Subcutaneous adipose tissue (tissue), 4 donors: ENCODE results near the gene HYAL4. TPM values are rescaled to one million over a fixed set of nuclear protein-coding genes. Genes with fewer than 3 reads are reported as not detected.

Source experiments
- CTCF ChIP-seq: fragments of 450-650 bp; IDR thresholded peaks from one replicate; pipeline ENCODE4 v1.5.1; 2016; ENCODE audit warnings: low read depth, mild to moderate bottlenecking, control low read depth, antibody characterized with exemption, moderate library complexity
- total RNA-seq, 4 donors: library from RNA; depleted of rRNA; stranded (reverse); fragments of >200 nt; gene quantifications; one replicate each; pipeline ENCODE4 v1.1.0, GENCODE V29; 2016

The HYAL4 gene
- total RNA-seq, 4 donors from 2014 or later: 0.17 TPM; not detected in 3

GRCh38 chr7:123924941-123925340, 80.0 kb downstream of the HYAL4 start, which contains the start of gene SPAM1:
TSS of gene SPAM1 (plus strand) at chr7:123925241. CDS start at chr7:123953571, 28,330 bp downstream.
- TF ChIP-seq CTCF: no peak

Other genes with a start within 250 kb of the HYAL4 start
- gene ASB15, start 243.3 kb upstream of the HYAL4 start, total RNA-seq: not detected
- gene LMOD2, start 189.3 kb upstream of the HYAL4 start, total RNA-seq: not detected
- 10 to 100 TPM; 30.0 to 45.7 (median 32.2) TPM for gene WASL, start 96.2 kb upstream of the HYAL4 start, total RNA-seq
- not detected for gene SPAM1, start 80.1 kb downstream of the HYAL4 start, total RNA-seq
- gene TMEM229A, start 187.9 kb downstream of the HYAL4 start, total RNA-seq: not detected